ENCODE measurements around the gene INVS.

Gene INVS

GRCh38 chr9:100213730-100214477 lies 114.9 kb downstream of the INVS start:
- no peak for TF ChIP-seq CTCF (IDR thresholded peaks at IDR 0.05; ENCODE audit: control insufficient read depth, extremely low read depth, insufficient read depth)
- no peak for DNase-seq (ENCODE audit: low read depth)
- H3K4me3 ChIP-seq (ENCODE audit: low read depth, low read length) = no peak overlapping the region

GRCh38 chr9:100216178-100216787 lies 117.2 kb downstream of the INVS start:
- TF ChIP-seq CTCF (IDR thresholded peaks at IDR 0.05; ENCODE audit: control insufficient read depth, extremely low read depth, insufficient read depth) = peak; percentile 79
- peak; percentile 28 for DNase-seq (ENCODE audit: low read depth)
- no peak overlapping the region for H3K4me3 ChIP-seq (ENCODE audit: low read depth, low read length)

- H3K4me3 ChIP-seq (ENCODE audit: low read depth, low read length) = no peak overlapping the region
- no peak for TF ChIP-seq CTCF (IDR thresholded peaks at IDR 0.05; ENCODE audit: control insufficient read depth, extremely low read depth, insufficient read depth)
- no peak for DNase-seq (ENCODE audit: low read depth)
These were observed 118.5 kb downstream of the INVS start for GRCh38 chr9:100217536-100217935.

GRCh38 chr9:100219347-100219746 lies 120.3 kb downstream of the INVS start:
- TF ChIP-seq CTCF (IDR thresholded peaks at IDR 0.05; ENCODE audit: control insufficient read depth, extremely low read depth, insufficient read depth) = no peak
- H3K4me3 ChIP-seq (ENCODE audit: low read depth, low read length) = no peak overlapping the region
- DNase-seq (ENCODE audit: low read depth) = no peak

- no peak overlapping the region for H3K4me3 ChIP-seq (ENCODE audit: low read depth, low read length)
- DNase-seq (ENCODE audit: low read depth) = no peak
- no peak for TF ChIP-seq CTCF (IDR thresholded peaks at IDR 0.05; ENCODE audit: control insufficient read depth, extremely low read depth, insufficient read depth)
These were observed 121.9 kb downstream of the INVS start for GRCh38 chr9:100220936-100221335.

- DNase-seq (ENCODE audit: low read depth) = no peak
- TF ChIP-seq CTCF (IDR thresholded peaks at IDR 0.05; ENCODE audit: control insufficient read depth, extremely low read depth, insufficient read depth) = no peak
- H3K4me3 ChIP-seq (ENCODE audit: low read depth, low read length) = no peak overlapping the region
These were observed 122.5 kb downstream of the INVS start for GRCh38 chr9:100221538-100221937.

Data from LNCaP clone FGC (cell line).